HepG2 (cell line): ENCODE measurements around the gene CENPM. TPM values are rescaled to one million over a fixed set of nuclear protein-coding genes. Genes with fewer than 3 reads are reported as not detected.
A peak's percentile ranks its signal among the peaks of the same experiment; 100 is the strongest.

Experiments used
- CTCF ChIP-seq: sonication (generic); formaldehyde crosslinking; IDR thresholded peaks from 2 replicates; pipeline ENCODE4 v1.5.0; 2020; ENCODE audit warnings: mild to moderate bottlenecking, missing genetic modification reagents, moderate library complexity
- GABPB1 ChIP-seq: IDR thresholded peaks from 2 replicates; pipeline ENCODE4 v1.6.1; 2016; ENCODE audit warnings: mild to moderate bottlenecking, missing genetic modification reagents, moderate library complexity, missing compliant biosample characterization
- HOXD1 ChIP-seq: sonication (generic); formaldehyde crosslinking; IDR thresholded peaks from 2 replicates; pipeline ENCODE4 v1.5.0; 2020; ENCODE audit warnings: missing genetic modification reagents
- NFE2L2 ChIP-seq: fragments of 150-350 bp; IDR thresholded peaks from 2 replicates; pipeline ENCODE4 v1.6.1; 2014; ENCODE audit warnings: low read length
- NR0B2 ChIP-seq: sonication (generic); formaldehyde crosslinking; IDR thresholded peaks from 2 replicates; pipeline ENCODE4 v1.4.0; 2020; ENCODE audit warnings: mild to moderate bottlenecking, missing genetic modification reagents
- SALL1 ChIP-seq: sonication (generic); formaldehyde crosslinking; IDR thresholded peaks from 2 replicates; pipeline ENCODE4 v1.8.0; 2022; ENCODE audit warnings: mild to moderate bottlenecking, missing genetic modification reagents
- SAP130 ChIP-seq: IDR thresholded peaks from 2 replicates; pipeline ENCODE4 v1.6.1; 2016; ENCODE audit warnings: low read depth
- TCF7 ChIP-seq: sonication (generic); IDR thresholded peaks from 2 replicates; pipeline ENCODE4 v1.6.1; 2016; ENCODE audit warnings: antibody characterized with exemption, low read depth
- ZBTB2 ChIP-seq: sonication (generic); formaldehyde crosslinking; IDR thresholded peaks from 2 replicates; pipeline ENCODE4 v1.8.0; 2022; ENCODE audit warnings: low read depth, missing genetic modification reagents
- ZHX2 ChIP-seq, 2 experiments: sonication (generic) in 1 of 2; formaldehyde crosslinking in 1 of 2; IDR thresholded peaks; 2 replicates each; pipeline versions ENCODE4 v1.6.1 to v1.9.0; 2014 to 2022; ENCODE audit warnings: antibody characterized with exemption in 1 of 2, borderline replicate concordance in 1 of 2, inconsistent platforms in 1 of 2, low read depth in 1 of 2, missing genetic modification reagents in 1 of 2
- ZNF160 ChIP-seq: sonication (generic); formaldehyde crosslinking; IDR thresholded peaks from 2 replicates; pipeline ENCODE4 v1.8.0; 2022; ENCODE audit warnings: mild to moderate bottlenecking, inconsistent platforms, missing genetic modification reagents
- ZNF281 ChIP-seq: sonication (generic); formaldehyde crosslinking; IDR thresholded peaks from 2 replicates; pipeline ENCODE4 v1.4.0; 2020; ENCODE audit warnings: missing genetic modification reagents, borderline replicate concordance
- ZNF770 ChIP-seq: sonication (generic); formaldehyde crosslinking; IDR thresholded peaks from 2 replicates; pipeline ENCODE4 v1.5.0; 2020; ENCODE audit warnings: mild to moderate bottlenecking, missing genetic modification reagents
- polyA plus RNA-seq, 8 experiments: library from polyadenylated mRNA; depleted of rRNA in 3 of 8; stranded (reverse) in 7 of 8; unstranded in 1 of 8; fragments of >200 nt; fragmentation: Illumina TruSeq in 4 of 8; extraction: Trizol in 4 of 8; gene quantifications; 2 replicates each; pipeline versions ENCODE4 v1.2.1 to v1.2.3, GENCODE V29; 2011 to 2016; ENCODE audit warnings: low read depth in 4 of 8, missing spikeins in 1 of 8, mixed read lengths in 1 of 8; ENCODE audit not compliant: insufficient read depth in 1 of 8
- total RNA-seq, 5 experiments: library from RNA; depleted of rRNA; stranded (reverse); fragments of >200 nt; fragmentation: Illumina TruSeq; extraction: Trizol; gene quantifications; 2 replicates each; pipeline ENCODE4 v1.2.3, GENCODE V29; 2016; ENCODE audit warnings: low read depth in 1 of 5

Gene CENPM
- total and polyA plus RNA-seq, 2 of the 13 experiments (the other 11 are each of a cell fraction or from before 2014, with no cell fraction given), result 11.2 to 37.3 TPM

- TF ChIP-seq ZHX2 (IDR thresholded peaks at IDR 0.05; ENCODE audit: low read depth) (no peak), ZHX2 (CRISPR knock-in tag; IDR thresholded peaks at IDR 0.05; ENCODE audit: borderline replicate concordance) (no peak), NFE2L2 (no peak), NR0B2 (peak; percentile 35; the same call in 1 of the 2 replicates), GABPB1 (CRISPR knock-in tag) (peak; percentile 17; the same call in 1 of the 2 replicates), ZNF160 (CRISPR knock-in tag) (no peak), ZNF281 (no peak), SALL1 (CRISPR knock-in tag) (peak; percentile 8; the same call in 1 of the 2 replicates), CTCF (CRISPR knock-in tag) (peak; percentile 81), SAP130 (CRISPR knock-in tag) (peak; percentile 28; the same call in 1 of the 2 replicates), TCF7 (no peak), ZNF770 (CRISPR knock-in tag) (peak; percentile 71; the same call in 1 of the 2 replicates), ZBTB2 (CRISPR knock-in tag) (0 out of 2 replicates have a peak, but pooled peaks have one; percentile 18), HOXD1 (CRISPR knock-in tag) (no peak)
These were observed 21.0 kb downstream of the CENPM start (continued) for GRCh38 chr22:41925783-41926460.
